ENCODE data around the gene SLC9C1. TPM values are rescaled to one million over a fixed set of nuclear protein-coding genes. Genes with fewer than 3 reads are reported as not detected.
A peak's percentile ranks its signal among the peaks of the same experiment; 100 is the strongest.

The SLC9C1 gene
- total RNA-seq, 1 experiment from 2014 or later, result 0.50 TPM

DNA sequence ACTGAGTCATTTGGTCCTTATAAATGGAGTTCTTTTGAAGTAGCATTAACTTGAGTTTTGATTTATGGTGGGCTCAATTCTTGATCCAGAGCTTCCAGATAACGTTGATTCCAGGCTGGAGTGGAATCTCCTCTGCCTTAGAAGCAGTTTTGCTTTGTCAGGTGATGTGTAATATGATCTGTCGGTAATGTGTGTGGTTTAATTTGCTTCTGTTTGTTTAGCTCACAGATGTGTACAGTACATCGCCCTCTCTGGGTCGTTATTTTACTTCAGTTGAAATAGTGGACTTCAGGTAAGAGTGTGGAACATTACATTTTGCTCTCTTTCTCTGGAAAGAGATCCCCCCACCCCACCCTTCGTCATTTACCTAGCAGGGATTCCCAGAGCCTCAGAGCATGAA lies 184.7 kb downstream of the SLC9C1 start:
- H3K9me3 Mint-ChIP-seq, result no peaks in the 10 kb centered on the region
- Histone ChIP-seq H4K20me1 (ENCODE audit: control insufficient read depth, insufficient read depth, insufficient read length) (no peaks in the 10 kb centered on the region), H3K9me3 (ENCODE audit: control insufficient read depth, low read depth, low read length) (no peaks in the 10 kb centered on the region), H4K5ac (ENCODE audit: insufficient read length, low read depth, low read length) (no peak overlapping the region), H2BK15ac (ENCODE audit: low read depth, low read length) (no peak overlapping the region), H3T11ph (ENCODE audit: low read length) (no peak overlapping the region), H3K4me1 (ENCODE audit: insufficient read depth, low read length) (no peaks in the 10 kb centered on the region), H3K79me2 (ENCODE audit: insufficient read depth, low read length) (no peaks in the 10 kb centered on the region), H3K27me3 (ENCODE audit: insufficient read depth, low read length) (no peaks in the 10 kb centered on the region), H3K4ac (ENCODE audit: low read depth, low read length) (no peak overlapping the region), H2AK5ac (ENCODE audit: insufficient read length, low read length) (no peak overlapping the region), H2BK120ac (ENCODE audit: low read depth, low read length, poor library complexity, severe bottlenecking) (no peak overlapping the region), H2BK12ac (ENCODE audit: insufficient read length, low read depth, low read length) (no peak overlapping the region), H3K9ac (ENCODE audit: extremely low read depth, insufficient read length, low read length) (no peak overlapping the region), H3K18ac (ENCODE audit: insufficient read length, low read depth, low read length) (no peak overlapping the region), H4K91ac (ENCODE audit: insufficient read length, low read depth, low read length) (no peak overlapping the region), H3K23me2 (ENCODE audit: insufficient read length, low read depth, low read length, poor library complexity, severe bottlenecking) (no peaks in the 10 kb centered on the region), H4K8ac (replicated peaks; ENCODE audit: insufficient read length, low read depth, low read length) (no peak overlapping the region), H2BK20ac (ENCODE audit: low read depth, low read length, poor library complexity, severe bottlenecking) (no peak overlapping the region), H3K14ac (ENCODE audit: insufficient read depth, low read length) (no peak overlapping the region), H3K56ac (ENCODE audit: insufficient read length, low read depth, low read length) (no peak overlapping the region), H3K79me1 (ENCODE audit: insufficient read depth, low read depth, low read length, poor library complexity, severe bottlenecking) (no peaks in the 10 kb centered on the region), H2BK5ac (ENCODE audit: insufficient read length, low read length) (no peak overlapping the region), H3K23ac (ENCODE audit: insufficient read length, low read depth, low read length) (no peak overlapping the region), H3K4me2 (ENCODE audit: insufficient read depth, insufficient read length, low read length) (no peak overlapping the region), H3K27ac (ENCODE audit: insufficient read length, low read depth, low read length) (no peak overlapping the region), H2AFZ (ENCODE audit: low read length) (no peak overlapping the region)
- TF ChIP-seq CTCF (conservative IDR thresholded peaks at IDR 0.05), result no peak
- peaks cover 9 to 18% (median 12%) of the 10 kb centered on the region in 3 experiments; a peak in 5 of 7 replicates for H3K36me3 Mint-ChIP-seq (ENCODE audit: insufficient read depth in 1 of 3, low read depth in 3 of 3)
- no peak for DNase-seq
- no peak overlapping the region for H3K4me3 Mint-ChIP-seq
- peaks cover 8 to 10% of the 10 kb centered on the region in 2 experiments for H3K4me1 Mint-ChIP-seq
- H3K27ac Mint-ChIP-seq, result peak overlapping the region in 2 of 3 experiments; percentile 22 to 24; a peak in 2 of 7 replicates
- no peaks in the 10 kb centered on the region for H3K27me3 Mint-ChIP-seq (ENCODE audit: low read depth)
- WGBS (ENCODE audit: extremely low coverage, insufficient read length, low lambda C conversion rate), result no CpG with 5 or more reads among the region's 5 CpGs
